ENCODE results near the gene VARS1.

DNA sequence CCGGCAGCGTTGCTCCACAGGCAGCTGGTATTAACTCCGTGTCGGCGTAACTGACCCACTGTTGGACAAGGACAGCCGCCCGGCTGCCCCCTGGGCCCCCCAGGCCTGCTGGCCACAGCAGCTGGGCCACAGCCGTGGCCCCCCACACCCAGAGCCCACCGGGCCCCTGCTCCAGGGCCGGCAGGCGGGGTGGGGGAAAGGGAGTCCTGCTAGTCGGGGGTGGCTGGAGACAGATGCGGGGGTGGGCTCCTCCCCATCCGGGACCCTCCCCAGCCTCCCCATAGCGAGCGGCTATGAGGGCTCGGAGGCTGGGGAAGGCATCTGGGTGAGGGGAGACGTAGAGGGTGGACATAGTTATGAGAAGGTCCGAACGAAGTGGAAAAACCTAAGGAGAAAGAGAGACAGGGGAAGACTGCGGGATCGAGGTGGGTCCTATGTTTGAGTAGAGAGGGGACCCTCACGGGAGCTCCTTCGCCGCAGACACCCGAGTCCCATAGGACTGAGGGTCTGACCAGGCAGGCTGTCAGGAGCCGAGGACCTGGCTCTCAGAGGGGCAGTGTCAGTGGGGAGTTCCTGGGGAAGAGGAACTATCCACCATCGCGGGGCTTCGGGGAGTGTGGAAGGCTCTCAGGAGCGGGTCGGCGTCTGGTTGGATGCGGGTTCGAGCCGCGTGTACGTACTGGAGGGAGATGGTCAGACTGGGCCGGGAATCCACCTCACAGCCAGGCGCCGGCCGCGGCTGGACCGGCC, 511 bp downstream of the VARS1 start:
- TF ChIP-seq, protein P1, sequence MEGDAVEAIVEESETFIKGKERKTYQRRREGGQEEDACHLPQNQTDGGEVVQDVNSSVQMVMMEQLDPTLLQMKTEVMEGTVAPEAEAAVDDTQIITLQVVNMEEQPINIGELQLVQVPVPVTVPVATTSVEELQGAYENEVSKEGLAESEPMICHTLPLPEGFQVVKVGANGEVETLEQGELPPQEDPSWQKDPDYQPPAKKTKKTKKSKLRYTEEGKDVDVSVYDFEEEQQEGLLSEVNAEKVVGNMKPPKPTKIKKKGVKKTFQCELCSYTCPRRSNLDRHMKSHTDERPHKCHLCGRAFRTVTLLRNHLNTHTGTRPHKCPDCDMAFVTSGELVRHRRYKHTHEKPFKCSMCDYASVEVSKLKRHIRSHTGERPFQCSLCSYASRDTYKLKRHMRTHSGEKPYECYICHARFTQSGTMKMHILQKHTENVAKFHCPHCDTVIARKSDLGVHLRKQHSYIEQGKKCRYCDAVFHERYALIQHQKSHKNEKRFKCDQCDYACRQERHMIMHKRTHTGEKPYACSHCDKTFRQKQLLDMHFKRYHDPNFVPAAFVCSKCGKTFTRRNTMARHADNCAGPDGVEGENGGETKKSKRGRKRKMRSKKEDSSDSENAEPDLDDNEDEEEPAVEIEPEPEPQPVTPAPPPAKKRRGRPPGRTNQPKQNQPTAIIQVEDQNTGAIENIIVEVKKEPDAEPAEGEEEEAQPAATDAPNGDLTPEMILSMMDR (IDR thresholded peaks at IDR 0.05), result no peak
- no peak for TF ChIP-seq POLR2A (IDR thresholded peaks at IDR 0.05)
